Hematopoietic multipotent progenitor cell treated with erythropoietin and hydrocortisone succinate and interleukin-3 and kit ligand, for 6 days (in vitro differentiated cells): ENCODE results near the gene SMYD3.
"Not testable (repeated sequence)": the region's sequence is repeated elsewhere in the genome, so short reads cannot be mapped to it uniquely, and the experiment has no call there.

Source experiments
- DNase-seq: peaks from one replicate; pipeline ENCODE4 v3.0.0-alpha.2; 2015

Gene SMYD3

DNA sequence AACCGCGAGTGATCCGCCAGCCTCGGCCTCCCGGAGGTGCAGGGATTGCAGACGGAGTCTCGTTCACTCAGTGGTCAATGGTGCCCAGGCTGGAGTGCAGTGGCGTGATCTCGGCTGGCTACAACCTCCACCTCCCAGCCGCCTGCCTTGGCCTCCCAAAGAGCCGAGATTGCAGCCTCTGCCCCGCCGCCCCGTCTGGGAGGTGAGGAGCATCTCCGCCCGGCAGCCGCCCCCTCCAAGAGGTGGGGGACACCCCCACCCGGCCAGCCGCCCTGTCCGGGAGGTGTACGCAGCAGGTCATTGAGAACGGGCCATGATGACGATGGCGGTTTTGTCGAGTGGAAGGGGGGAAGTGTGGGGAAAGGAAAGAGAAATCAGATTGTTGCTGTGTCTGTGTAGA is 732.1 kb downstream of the SMYD3 start:
- not testable (repeated sequence) for DNase-seq

DNA sequence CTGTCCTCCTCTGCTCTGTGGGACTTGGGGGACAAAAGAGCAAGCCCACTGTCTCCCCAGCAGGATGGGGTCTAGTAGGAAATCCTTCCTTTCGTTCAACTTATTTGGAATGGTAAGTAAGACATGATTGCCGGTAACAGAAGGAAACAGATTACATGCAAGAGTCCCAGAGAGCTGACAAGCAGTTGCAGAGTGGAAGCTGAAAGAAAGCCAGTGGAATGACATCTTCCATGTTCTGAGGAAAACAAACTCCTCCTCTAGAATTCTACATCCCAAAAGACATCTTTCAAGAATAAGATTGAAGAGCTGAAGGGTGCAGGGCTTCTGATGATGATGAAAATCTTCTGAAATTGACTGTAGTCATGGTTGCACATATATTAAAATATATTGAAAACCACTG is 732.9 kb downstream of the SMYD3 start:
- no peak for DNase-seq

DNA sequence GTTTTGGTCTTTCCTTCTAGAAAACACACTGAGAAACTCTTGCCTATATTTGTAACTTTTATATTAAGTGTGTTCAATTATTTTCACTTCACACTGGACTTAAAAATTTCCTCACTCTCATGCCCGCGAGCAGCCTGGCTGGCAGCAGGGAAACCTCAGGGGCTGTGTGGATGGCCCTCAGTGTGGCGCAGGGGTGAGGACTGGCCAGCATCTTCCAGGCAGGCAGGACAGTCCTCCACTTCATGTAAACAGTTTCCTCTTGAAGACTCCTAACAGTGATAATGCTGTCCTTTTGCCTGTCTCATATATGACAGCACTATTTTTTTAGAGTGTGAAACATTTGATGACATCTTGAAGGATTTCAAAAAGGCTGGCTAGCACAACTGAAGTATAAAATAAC is 733.7 kb downstream of the SMYD3 start:
- DNase-seq: no peak

DNA sequence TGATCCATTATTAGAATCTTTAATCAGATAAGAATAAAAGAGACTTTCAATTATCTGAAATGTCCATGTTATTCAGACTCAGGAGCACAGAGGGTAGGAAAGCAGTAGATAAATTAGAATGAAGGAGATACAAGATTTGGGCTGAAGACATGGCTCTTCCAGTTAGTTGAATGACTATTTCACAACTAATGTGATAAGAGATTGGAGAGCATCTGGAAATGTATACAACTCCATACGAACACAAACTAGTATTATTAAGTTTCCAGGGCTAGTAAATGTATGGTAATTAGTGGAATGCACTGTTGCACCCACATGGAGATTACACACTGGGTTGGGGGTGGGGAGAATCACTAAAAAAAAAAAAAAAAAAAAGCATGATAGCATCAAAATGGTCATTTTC is 734.3 kb downstream of the SMYD3 start:
- no peak for DNase-seq

DNA sequence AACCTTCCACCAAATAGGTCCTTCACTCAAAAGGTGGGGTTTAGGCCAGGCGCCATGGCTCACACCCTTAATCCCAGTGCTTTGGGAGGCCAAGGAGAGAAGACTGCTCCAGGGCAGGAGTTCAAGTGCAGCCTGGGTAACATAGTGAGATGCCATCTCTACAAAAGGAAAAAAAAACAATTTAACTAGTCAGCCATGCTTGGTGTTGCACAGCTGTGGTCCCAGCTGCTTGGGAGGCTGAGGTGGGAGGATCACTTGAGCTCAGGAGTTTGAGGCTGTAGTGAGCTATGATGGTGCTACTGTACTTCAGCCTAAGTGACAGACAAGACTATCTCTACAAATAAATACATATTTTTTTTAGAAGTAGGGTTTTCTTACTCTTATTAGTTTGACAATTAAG is 734.8 kb downstream of the SMYD3 start:
- DNase-seq: no peak

DNA sequence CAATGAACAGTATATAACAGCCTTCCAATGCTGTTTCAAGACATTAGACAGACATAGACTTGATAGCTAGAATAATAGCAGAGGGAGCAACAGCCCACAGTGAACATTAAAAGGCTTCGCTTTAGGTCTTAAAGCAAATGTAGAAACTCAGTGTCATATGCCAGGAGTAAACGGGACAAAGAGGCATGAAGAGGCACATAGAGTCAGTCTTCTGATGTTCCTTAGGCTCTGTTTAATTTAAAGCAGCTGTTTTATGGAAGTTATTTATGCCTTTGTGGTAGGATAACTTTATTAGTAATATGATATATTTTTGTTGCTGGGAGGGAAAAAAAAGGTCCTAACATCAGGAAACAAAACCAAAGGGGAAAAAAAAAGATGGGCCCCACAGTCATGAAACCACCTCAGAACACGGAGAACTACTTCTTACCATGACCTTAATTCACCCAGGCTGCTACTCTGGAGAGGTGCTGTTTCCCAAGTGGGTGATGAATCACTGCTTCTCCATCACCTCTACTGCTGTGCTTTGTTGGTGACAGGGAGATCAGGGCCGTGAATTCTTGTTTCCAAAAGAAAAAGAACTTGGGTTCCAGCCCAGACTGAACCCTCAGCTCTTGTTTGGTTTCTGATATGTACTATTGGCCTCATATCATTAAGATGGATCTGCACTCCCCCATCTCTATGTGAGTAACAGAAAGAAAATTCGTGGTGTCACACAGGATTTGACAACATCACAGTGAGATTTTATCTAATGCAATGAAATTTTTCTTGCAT is 735.4 kb downstream of the SMYD3 start:
- peak; percentile 9 for DNase-seq

DNA sequence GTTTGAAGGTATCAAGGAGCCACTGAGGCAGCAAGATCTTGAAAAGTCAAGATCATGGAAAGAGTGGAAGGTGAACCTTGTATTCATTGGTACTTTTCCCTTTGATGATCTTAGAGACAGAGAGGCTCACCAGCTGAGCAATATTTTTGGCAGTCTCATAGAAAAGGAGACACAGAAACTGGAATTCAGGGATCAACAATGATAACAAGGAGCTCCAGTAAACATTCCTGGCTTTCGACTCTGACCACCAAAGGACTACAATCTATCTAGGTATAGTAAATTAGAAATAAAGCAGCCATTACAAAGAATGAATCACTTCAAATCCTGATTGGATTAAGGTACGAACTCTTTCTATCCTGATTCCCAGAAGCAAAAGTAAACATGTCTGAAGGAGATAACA is 736.9 kb downstream of the SMYD3 start:
- no peak for DNase-seq

DNA sequence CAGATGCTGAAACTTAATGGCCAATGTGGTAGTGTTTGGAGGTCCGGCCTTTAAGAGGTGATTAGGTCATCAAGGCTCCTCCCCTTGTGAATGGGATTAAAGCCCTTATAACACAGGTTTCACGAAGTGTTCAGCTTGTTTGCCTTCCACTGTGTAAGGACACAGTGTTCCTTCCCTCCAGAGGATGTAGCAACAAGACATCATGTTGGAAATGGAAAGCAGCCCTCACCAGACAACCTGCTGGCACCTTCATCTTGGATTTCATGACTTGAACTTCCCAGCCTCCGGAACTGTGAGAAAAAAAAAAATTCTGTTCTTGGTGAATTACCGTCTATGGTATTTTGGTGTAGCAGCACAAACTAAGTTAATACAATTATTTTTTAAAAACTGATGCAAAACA is 738.5 kb downstream of the SMYD3 start:
- DNase-seq: no peak

DNA sequence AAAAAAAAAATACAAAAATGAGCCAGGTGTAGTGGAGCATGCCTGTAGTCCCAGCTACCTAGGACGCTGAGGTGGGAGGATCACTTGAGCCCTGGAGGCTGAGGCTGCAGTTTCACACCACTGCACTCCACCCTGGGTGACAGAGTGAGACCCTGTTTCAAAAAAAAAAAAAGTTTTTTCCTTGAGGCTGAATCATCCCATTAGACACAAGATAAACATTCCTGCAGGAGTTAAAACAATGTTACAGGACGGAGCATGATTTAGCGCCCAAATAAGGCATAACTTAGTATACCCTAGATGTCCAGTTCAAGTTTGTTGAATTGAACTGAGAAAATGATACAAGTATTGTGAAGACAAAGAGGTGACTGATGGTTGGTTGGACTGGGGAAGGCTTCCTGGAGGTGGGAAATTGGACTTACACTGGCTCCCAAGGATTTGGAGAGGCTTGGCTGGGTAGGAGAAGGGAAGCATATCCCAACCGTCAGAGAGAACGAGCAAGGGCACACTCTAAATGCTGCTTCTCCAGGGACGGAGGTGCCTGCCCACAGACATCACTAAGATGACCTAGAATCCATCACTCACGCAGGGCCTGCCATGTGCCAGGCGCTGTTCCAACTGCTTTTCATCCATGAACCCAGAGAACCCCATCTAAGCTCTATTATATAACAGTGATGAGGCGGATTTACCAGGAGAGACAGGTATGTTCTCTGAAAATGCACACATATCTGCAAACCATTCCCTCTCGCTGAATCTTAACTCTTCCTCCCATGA is 741.7 kb downstream of the SMYD3 start:
- no peak for DNase-seq

DNA sequence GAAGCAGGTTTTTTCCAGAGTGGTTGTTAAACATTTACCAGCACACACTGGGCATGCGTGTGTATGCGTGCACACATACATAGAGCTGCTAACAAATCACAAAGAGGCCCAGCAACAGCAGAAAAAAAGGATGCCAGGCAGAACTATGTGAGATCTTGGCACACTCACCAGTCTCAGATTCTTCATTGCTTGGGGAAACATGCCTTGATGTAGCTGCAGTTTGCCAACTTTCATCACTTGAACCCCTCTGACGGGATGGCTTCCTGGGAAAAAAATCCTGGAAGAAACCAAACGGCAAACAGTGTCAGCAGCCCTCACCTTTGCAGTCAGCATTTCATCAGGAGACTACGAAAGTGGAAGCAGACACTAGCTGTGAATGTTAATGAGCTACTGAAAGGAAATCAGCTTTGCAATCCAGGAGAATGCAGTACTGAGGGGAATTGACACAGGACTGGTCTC is 743.2 kb downstream of the SMYD3 start:
- no peak for DNase-seq

DNA sequence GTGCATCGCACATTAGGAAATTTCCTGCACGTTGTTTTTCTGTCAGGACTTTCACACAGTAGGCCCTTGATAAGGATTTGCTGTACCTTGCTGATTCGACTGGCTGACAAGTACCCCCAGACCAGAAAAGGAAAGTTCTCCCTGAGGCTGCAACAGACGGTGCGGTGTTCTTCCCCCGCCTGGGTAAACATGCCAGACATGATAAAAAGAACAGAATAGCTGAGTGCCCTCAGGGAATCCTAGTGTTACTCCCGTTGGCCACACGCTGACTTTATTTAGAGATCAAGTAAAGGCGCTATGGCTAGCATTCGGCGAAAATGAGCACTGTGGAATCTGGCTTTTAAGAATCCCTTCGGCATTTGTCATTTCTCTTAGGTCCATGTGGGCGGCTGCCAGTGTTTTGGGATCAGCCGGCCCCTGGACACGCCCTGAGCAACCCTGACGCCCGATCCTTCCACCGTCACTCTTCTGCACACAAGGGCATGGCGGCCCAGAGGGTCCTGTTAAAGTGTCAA is 744.6 kb downstream of the SMYD3 start:
- DNase-seq: no peak

DNA sequence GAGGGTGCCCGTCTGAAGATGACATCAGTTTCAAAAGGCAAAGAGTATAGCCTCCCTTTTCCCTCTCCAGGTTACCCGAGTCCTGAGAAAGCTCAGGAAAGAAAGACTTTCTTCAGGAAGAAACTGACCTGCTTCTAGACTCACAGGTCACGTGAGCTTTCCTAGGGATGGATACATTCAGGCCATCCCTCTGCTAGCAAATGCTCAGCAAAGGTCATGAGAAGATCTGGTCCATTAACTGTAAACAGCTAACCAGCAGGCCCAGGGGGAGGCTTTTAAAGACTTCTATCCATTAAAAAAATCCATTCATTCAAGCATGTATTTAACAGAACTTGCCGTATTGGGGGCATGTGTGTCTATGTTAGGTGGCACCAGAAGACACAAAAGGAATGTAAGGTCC is 746.8 kb downstream of the SMYD3 start:
- no peak for DNase-seq

DNA sequence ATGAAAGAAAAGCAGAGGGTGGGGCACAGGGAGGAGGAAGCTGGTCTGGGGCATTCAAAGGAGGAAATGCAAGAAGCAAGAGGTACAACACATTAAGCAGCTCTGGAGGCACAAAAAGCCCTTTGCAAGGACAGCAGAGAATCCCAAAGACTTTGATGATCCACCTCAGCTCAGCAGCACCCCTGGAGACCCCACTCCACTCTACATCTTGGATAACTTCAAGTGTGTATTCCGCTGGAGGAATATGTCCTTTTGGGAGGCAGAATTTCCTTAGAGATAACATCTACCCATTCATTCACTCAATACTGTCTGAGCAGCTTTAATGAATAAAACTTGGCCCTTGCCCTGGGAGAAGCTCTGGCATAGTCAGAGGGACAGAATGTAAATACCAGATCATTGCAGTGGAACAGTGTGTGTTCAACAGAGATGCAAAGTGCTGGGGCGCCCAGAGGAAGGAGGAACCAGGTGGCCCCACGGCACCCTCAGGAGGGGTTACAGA is 752.6 kb downstream of the SMYD3 start:
- DNase-seq: no peak

DNA sequence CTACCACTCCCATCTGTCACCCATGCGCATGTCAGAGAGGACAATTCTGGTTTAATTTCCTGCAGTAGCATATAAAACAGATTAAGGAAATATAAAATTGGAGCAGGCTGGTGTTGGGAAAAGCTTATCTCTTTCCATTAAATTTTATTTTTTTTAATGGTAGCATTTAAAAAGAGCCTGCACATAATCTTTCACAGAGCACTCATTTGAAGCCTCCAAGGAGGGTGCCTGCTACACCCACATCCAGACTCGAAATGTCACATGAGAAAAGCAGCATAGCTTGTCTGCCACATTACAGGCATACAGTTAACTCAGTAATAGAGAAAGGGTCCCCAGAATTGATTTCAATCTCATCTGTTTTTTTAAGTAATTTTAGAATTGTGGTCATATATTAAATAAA is 753.3 kb downstream of the SMYD3 start:
- DNase-seq: no peak

DNA sequence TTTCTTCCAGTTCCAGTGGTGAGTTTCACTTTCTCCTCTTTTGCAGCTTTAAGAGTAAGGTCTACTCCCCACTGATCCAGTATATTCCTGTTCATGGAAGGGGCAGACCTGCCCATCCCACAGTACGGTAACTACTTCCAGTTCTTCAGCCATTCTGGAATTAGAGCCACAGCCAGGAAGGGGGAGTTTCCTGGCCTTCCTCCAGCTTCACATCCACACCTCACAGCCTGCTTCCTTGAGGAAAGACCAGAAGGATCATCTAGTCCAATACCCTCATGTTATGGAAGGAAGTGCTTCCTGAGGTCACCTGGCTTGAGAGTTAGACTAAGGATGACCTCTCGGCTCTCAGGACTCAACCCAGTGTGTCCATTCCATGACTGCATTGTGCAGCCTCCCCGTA is 754.5 kb downstream of the SMYD3 start:
- no peak for DNase-seq

DNA sequence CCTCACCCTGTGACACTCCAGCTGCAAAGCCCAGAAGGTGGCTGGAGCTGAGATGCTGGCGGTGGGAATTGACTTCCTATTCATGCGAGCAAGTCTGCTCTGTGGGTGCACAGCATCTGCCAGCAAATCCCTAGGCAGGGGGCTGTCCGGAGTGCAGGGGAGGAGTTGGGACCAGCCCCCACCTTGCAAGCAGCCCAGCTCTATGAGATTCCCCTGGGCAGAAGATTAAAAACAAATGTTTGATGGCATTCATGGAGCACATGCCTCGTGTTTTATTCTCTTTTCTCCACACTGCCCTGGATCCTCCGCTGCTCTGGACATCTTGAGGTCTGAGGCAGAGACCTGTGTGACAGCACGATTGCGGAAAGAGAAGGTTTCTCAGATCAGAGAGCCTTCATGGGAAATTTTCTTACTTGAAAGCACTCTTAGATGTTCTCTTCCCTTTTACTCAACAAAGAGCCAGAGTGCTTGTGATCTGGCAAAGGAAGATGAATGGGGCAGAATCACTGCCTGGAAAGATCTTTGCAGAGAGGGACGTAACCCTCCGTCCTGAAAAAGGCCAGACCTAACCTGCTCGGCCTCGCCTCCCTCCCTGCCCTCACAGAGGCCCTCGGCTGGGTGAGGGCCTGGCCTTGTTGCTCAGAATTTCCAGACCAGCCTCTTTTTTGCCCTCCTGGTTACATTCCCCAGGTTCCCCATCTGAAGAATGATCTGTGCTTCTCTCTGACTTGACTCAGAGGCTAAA is 755.2 kb downstream of the SMYD3 start:
- no peak for DNase-seq

DNA sequence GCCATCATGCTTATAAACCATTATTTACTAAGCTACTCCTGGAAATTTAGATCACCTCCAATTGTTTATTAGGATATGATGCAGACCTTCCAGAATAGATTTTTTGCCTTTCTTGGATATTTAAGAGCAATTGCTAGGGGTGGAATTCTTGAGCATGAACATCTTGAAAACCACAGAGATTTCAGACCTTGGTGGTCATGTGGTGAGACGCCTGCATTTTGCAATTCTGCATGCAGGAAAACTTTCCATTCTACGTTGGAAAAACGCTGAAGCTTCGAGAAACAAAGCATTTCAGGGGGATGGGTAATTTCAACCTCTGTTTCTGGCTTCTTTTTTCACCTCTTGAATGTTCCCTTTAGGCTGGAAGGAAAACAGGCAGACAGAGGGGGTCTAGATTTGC is 756.0 kb downstream of the SMYD3 start:
- DNase-seq: no peak

DNA sequence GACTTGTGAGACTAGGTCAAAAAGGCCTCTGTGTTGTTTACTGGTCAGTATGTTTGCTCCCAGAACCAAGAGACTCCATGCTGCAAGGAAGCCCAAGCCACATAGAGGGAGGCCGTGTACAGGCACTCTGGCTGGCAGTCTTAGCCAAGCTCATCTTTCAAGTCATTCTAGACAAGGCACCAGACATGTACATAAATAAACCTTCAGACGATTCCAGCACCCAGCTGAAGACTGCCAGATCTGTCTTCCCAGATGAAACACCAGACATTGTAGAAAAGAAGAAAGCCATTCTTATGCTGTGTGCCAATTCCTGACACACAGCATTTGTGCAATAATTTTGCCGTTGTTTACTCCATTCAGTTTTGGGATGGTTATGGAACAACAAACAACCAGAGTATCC is 756.8 kb downstream of the SMYD3 start:
- no peak for DNase-seq

DNA sequence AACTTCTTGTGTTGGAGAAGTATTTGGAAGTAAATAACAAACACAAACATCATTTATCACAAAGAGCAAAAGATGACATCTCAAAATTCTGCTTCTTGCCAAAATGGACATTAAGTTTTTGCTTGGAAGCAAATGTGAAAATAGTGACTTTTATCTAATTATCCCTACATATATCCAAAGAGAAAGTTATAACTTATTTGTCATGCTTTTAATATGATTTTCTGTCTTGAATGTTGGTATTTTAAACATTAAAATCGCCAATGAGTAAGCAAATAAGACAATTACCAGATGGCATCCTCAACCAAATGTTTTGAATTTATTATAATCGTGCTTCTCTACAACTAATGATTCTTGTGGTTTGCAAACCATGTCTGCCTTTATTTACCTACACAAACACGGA is 758.0 kb downstream of the SMYD3 start:
- no peak for DNase-seq

DNA sequence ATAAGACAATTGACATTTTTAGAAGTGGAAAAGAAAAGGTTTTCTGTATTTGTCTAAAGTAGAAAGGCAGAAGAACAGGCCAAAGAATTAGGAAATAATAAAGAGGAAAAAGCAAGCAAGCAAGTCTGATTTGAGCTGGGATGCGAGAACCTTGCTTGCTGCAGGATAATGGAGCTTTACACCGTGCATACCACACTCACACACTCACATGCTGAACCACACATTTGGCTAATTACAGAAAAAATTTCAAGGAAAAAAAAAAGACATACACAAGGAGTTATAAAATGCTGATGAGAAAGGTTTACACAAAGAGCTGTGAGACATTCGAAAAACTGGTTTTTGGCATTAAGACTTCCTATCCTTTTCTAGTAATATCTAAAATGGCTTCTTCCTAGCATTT is 758.4 kb downstream of the SMYD3 start:
- no peak for DNase-seq

DNA sequence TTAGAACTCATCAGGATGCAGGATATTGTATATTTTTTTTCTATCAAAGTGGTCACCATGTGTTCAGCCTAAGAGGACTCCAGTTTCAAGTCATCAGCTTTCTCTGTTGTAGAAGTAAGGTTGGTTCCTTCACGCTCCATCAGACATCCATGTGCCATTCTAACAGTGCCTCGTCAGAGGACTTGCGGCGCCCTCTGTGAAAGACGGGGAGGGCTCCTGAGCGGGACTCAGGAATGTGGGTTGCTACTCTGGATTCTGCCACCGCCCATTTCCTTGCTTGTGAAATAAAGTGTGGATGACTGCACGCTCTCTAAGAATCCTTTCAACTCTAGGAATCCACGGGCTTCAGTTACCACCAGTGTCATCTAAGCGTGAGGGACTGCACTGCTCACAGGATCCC is 758.8 kb downstream of the SMYD3 start:
- DNase-seq: no peak

DNA sequence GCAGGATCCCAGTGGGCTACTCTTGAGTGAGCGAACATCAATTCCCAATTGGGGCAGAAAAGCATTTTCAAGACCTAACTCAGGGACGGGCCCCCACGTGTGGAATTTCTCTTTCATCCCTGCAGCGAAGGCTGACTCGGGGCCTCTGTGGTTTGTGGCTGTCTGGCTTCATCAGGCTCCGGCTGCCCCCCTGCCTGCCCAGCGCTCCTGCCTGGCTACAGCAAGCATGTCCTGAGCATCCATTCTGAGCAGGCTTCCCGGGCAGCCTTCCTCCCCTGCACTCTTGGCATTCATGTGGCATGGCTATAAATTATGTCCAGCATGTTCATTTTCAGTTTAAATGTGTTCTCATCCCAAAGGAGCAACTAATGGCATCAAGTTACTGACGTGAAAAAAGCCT is 764.2 kb downstream of the SMYD3 start:
- DNase-seq: no peak

DNA sequence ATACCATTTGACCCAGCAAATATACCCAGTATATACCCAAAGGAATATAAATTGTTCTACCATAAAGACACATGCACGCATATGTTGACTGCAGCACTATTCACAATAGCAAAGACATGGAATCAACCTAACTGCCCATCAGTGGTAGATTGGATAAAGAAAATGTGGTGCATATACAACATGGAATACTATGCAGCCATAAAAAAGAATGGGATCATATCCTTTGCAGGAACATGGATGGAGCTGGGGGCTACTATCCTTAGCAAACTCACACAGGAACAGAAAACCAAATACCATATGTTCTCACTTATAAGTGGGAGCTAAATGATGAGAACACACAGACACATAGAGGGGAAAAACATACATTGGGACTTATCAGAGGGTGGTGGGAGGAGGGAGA is 766.7 kb downstream of the SMYD3 start:
- not testable (repeated sequence) for DNase-seq
